MM.1S (cell line): ENCODE measurements around the gene ITGAV.

ENCODE experiments used
- EZH2 ChIP-seq: fragments of 300-600 bp; sonication (generic); optimal IDR thresholded peaks from 2 replicates; pipeline ENCODE3; 2017; ENCODE audit warnings: low read depth, mild to moderate bottlenecking, antibody characterized with exemption, low read length, mixed read lengths
- EZH2phosphoT487 ChIP-seq: fragments of 300-600 bp; sonication (generic); IDR thresholded peaks from 2 replicates; pipeline ENCODE4 v1.6.1; 2018; ENCODE audit warnings: antibody characterized with exemption, low read length
- TF ChIP-seq, protein P1 (sequence below): fragments of 300-600 bp; sonication (generic); IDR thresholded peaks from 2 replicates; pipeline ENCODE4 v1.5.1; 2016; ENCODE audit warnings: antibody characterized with exemption, low read length, mixed read lengths

DNA sequence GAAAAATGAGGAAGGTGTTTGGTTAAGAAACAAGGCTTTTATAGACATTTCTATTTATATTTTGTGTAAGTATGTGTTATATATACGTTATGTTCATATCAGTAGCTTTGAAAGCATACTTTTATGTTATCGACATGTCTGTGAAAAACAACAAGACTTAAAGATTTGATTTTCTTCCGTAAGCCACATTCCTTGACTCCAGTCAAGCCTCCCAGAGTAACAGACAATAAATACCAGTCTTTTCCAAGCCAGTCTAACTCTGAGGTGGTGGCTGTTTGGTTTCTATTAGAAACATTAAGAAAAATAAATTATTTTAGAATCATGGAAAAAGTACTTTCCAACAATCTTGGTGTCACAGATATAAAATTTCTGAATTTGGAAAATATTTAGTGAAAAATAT is 16.3 kb upstream of the ITGAV start:
- TF ChIP-seq EZH2: no peak
- TF ChIP-seq, protein P1, sequence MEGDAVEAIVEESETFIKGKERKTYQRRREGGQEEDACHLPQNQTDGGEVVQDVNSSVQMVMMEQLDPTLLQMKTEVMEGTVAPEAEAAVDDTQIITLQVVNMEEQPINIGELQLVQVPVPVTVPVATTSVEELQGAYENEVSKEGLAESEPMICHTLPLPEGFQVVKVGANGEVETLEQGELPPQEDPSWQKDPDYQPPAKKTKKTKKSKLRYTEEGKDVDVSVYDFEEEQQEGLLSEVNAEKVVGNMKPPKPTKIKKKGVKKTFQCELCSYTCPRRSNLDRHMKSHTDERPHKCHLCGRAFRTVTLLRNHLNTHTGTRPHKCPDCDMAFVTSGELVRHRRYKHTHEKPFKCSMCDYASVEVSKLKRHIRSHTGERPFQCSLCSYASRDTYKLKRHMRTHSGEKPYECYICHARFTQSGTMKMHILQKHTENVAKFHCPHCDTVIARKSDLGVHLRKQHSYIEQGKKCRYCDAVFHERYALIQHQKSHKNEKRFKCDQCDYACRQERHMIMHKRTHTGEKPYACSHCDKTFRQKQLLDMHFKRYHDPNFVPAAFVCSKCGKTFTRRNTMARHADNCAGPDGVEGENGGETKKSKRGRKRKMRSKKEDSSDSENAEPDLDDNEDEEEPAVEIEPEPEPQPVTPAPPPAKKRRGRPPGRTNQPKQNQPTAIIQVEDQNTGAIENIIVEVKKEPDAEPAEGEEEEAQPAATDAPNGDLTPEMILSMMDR: no peak
- TF ChIP-seq EZH2phosphoT487: no peak
